COR-L47 (cell line): ENCODE results near the gene CYSRT1.

Source experiments
- DNase-seq: peaks from one replicate; lab custom pipeline; 2025; lab: John Stamatoyannopoulos, UW

The CYSRT1 gene

GRCh38 chr9:137224830-137225694 lies at the start of gene CYSRT1:
Gene CYSRT1 (plus strand): TSS chr9:137225174. CDS start chr9:137225622, 448 bp downstream.
- DNase-seq = no peak

GRCh38 chr9:137175345-137175961 lies 49.5 kb upstream of the CYSRT1 start:
- DNase-seq = no peak

- peak; percentile 37 for DNase-seq
These were observed 48.4 kb upstream of the CYSRT1 start for GRCh38 chr9:137176302-137177182.

- no peak for DNase-seq
These were observed 46.6 kb upstream of the CYSRT1 start for GRCh38 chr9:137178201-137178938.

- no peak for DNase-seq
These were observed 45.9 kb upstream of the CYSRT1 start for GRCh38 chr9:137178939-137179630.

- DNase-seq = no peak
These were observed 45.2 kb upstream of the CYSRT1 start for GRCh38 chr9:137179761-137180160.

GRCh38 chr9:137180491-137180890 lies 44.5 kb upstream of the CYSRT1 start:
- DNase-seq = no peak

GRCh38 chr9:137181680-137182079 lies 43.3 kb upstream of the CYSRT1 start:
- DNase-seq = no peak

GRCh38 chr9:137182836-137183235 lies 42.1 kb upstream of the CYSRT1 start:
- no peak for DNase-seq

- no peak for DNase-seq
These were observed 40.9 kb upstream of the CYSRT1 start for GRCh38 chr9:137183980-137184595.

- DNase-seq = no peak
These were observed 39.9 kb upstream of the CYSRT1 start for GRCh38 chr9:137184881-137185660.

GRCh38 chr9:137185921-137186320 lies 39.1 kb upstream of the CYSRT1 start:
- DNase-seq = no peak

- DNase-seq = no peak
These were observed 38.6 kb upstream of the CYSRT1 start for GRCh38 chr9:137186385-137186784.

- no peak for DNase-seq
These were observed 37.6 kb upstream of the CYSRT1 start for GRCh38 chr9:137187386-137187785.

- DNase-seq = no peak
These were observed 36.9 kb upstream of the CYSRT1 start for GRCh38 chr9:137188086-137188489.

- peak; percentile 91 for DNase-seq
These were observed 36.3 kb upstream of the CYSRT1 start, which contains the start of the genes ANAPC2 and SSNA1 for GRCh38 chr9:137188490-137189296. Gene ANAPC2 (minus strand): TSS chr9:137188560. CDS start chr9:137188532, 28 bp downstream. Gene SSNA1 (plus strand): TSS chr9:137188676. CDS start chr9:137188727, 51 bp downstream.

- no peak for DNase-seq
These were observed 35.4 kb upstream of the CYSRT1 start for GRCh38 chr9:137189297-137190295.
